NB4 (cell line): ENCODE results near the gene LOX.

ENCODE experiments used
- DNase-seq: peaks from one replicate; pipeline ENCODE4 v3.0.0; 2010; ENCODE audit warnings: low read depth
- H3K4me3 ChIP-seq: one replicate; pipeline ENCODE4 v1.5.1; 2011; ENCODE audit warnings: mild to moderate bottlenecking, low read depth, low read length, moderate library complexity
- CTCF ChIP-seq: IDR thresholded peaks from one replicate; pipeline ENCODE4 v1.5.1; 2012; ENCODE audit warnings: low read depth, low read length
- MAX ChIP-seq: IDR thresholded peaks from 2 replicates; pipeline ENCODE4 v1.6.1; 2011; ENCODE audit warnings: low read depth, low read length
- MYC ChIP-seq: IDR thresholded peaks from 2 replicates; pipeline ENCODE4 v1.6.1; 2011; ENCODE audit warnings: low read depth, low read length
- POLR2A ChIP-seq: IDR thresholded peaks from 2 replicates; pipeline ENCODE4 v1.6.1; 2011; ENCODE audit warnings: mild to moderate bottlenecking; ENCODE audit not compliant: insufficient read length; ENCODE audit errors: extremely low read depth

Gene LOX

GRCh38 chr5:122078116-122079110 is at the start of gene LOX:
LOX (minus strand) TSS chr5:122078259; CDS start chr5:122077985, 274 bp downstream.
- peak; percentile 62 for DNase-seq
- peak within 1 kb of the TSS; percentile 21 for H3K4me3 ChIP-seq
- no peak for TF ChIP-seq CTCF
- no peak for TF ChIP-seq POLR2A
- no peak for TF ChIP-seq MYC

GRCh38 chr5:122126756-122127321 is 48.8 kb upstream of the LOX start:
- no peak overlapping the region for H3K4me3 ChIP-seq
- TF ChIP-seq CTCF (no peak), MAX (no peak), POLR2A (no peak), MYC (no peak)
- DNase-seq = no peak

- DNase-seq = no peak
- no peak for TF ChIP-seq MYC
- TF ChIP-seq CTCF = no peak
- no peak for TF ChIP-seq MAX
- no peak for TF ChIP-seq POLR2A
- no peak overlapping the region for H3K4me3 ChIP-seq
Observed at GRCh38 chr5:122126177-122126755, 48.2 kb upstream of the LOX start.

- no peak overlapping the region for H3K4me3 ChIP-seq
- TF ChIP-seq POLR2A = no peak
- no peak for TF ChIP-seq MYC
- no peak for TF ChIP-seq MAX
- TF ChIP-seq CTCF = no peak
- DNase-seq = no peak
Observed at GRCh38 chr5:122124766-122125165, 46.7 kb upstream of the LOX start.

- H3K4me3 ChIP-seq = no peak overlapping the region
- TF ChIP-seq MAX (no peak), MYC (no peak), POLR2A (no peak), CTCF (no peak)
- no peak for DNase-seq
Observed at GRCh38 chr5:122121479-122122465, 43.7 kb upstream of the LOX start.
